HG03064 (cell line): Measurements from ENCODE around the gene ANKRD11.
"Not testable (repeated sequence)": the region's sequence is repeated elsewhere in the genome, so short reads cannot be mapped to it uniquely, and the experiment has no call there.

ENCODE experiments used
- ATAC-seq: cut with Tn5 transposase; IDR thresholded peaks from one replicate; pipeline ENCODE4 v1.9.1; 2021; ENCODE audit warnings: low read depth; ENCODE audit not compliant: unreplicated experiment

The ANKRD11 gene

DNA sequence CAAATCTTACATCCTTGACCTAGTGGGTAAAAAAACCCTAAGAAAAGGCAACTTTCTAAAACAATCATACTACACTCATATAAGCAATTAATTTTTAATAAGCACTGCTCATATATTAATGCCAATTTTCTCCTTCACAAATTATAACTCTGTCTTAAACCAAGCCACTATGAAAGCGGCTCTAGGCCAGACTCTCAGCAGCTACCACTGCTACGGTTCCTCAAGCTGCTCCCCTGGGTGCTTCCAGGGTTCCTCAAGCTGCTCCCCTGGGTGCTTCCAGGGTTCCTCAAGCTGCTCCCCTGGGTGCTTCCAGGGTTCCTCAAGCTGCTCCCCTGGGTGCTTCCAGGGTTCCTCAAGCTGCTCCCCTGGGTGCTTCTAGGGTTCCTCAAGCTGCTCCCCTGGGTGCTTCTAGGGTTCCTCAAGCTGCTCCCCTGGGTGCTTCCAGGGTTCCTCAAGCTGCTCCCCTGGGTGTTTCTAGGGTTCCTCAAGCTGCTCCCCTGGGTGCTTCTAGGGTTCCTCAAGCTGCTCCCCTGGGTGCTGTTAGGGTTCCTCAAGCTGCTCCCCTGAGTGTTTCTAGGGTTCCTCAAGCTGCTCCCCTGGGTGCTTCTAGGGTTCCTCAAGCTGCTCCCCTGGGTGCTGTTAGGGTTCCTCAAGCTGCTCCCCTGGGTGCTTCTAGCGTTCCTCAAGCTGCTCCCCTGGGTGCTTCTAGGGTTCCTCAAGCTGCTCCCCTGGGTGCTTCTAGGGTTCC, 35.8 kb downstream of the ANKRD11 start:
- not testable (repeated sequence) for ATAC-seq

GRCh38 chr16:89453501-89454321, 36.6 kb downstream of the ANKRD11 start:
- ATAC-seq, result no peak

GRCh38 chr16:89452925-89453324, 37.4 kb downstream of the ANKRD11 start:
- no peak for ATAC-seq

DNA sequence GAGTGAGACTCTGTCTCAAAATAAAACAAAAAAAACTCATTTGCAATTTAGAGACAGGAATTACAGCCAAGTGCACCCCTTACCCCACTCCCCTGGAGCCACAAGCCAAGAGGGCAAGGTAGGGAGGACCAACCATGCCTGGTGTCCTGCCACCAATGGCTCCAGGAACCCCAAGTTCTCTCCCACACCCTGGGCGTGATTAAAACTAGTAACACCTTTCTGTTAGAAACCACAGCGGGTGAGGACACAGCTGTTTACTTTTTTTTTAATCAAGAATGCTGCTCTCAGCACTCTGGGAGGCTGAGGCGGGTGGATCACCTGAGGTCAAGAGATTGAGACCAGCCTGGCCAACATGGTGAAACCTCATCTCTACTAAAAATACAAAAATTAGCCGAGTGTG, 38.1 kb downstream of the ANKRD11 start:
- no peak for ATAC-seq

DNA sequence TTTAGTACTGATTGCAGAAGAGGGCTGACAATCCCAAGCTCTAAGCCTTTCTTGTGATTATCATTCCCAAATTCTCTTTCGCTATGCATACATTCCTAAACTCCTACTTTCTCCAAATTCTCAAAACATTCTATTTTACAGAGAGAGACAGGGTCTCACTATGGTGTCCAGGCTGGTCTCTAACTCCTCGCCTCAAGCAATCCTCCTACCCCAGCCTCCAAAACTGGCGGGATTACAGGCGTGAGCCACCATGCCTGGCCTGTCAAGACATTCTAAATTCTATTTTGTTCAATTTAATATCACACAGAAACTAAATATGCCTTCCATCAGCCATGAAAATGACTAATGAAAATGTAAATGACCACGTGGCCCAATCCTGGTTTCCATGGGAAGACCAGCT, 39.8 kb downstream of the ANKRD11 start:
- ATAC-seq, result no peak

DNA sequence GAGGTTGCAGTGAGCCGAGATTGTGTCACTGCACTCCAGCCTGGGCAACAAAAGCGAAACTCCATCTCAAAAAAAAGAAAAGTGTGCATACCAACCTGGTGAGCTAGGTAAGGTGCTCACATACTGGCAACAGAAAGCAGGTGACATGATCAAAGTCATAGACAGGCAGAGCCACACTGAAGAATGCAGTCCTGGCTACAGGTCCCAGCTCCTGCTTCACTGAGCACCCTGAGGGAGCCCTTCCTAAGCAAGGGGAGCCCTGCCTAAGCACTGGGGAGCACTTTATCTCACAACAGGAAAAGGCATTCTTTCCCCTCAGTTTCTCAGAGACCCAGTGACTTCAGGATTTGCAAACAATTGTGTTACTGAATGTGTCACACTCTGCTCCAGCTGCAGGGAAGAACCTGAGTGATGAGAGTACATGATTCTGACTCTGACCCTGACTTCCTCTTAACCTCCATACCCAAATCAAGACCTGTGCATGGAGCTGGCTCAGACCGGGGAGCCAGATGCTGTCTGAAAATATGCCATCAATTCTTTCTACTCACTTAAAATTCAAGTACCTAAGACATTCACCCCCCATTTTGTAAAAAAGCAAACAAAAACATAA, 40.5 kb downstream of the ANKRD11 start:
- ATAC-seq, result no peak

- ATAC-seq, result no peak
Measured at GRCh38 chr16:89448656-89449055, 41.7 kb downstream of the ANKRD11 start.

GRCh38 chr16:89446975-89447293, 43.4 kb downstream of the ANKRD11 start:
- ATAC-seq, result no peak

- no peak for ATAC-seq
Measured at GRCh38 chr16:89446136-89446974, 44.0 kb downstream of the ANKRD11 start.

- ATAC-seq, result no peak
Measured at GRCh38 chr16:89445166-89445565, 45.2 kb downstream of the ANKRD11 start.

DNA sequence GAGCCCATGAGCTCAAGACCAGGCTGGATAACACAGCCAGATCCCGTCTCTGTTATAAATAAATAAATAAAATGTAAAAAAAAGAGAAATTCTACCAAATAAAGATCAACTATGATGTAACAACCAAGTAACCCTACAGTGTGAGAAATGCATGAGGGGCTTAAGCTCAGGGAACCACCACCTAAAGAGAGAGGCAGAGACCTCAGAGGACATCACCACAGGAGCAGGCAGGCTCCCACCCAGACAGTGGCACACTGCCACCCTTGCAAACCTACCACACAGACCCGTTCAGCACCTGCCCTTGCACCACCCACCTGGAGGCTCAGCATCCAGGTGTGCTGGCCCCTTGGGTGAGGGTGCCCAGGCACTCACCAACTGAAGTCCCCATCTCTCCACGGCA, 45.6 kb downstream of the ANKRD11 start:
- no peak for ATAC-seq

DNA sequence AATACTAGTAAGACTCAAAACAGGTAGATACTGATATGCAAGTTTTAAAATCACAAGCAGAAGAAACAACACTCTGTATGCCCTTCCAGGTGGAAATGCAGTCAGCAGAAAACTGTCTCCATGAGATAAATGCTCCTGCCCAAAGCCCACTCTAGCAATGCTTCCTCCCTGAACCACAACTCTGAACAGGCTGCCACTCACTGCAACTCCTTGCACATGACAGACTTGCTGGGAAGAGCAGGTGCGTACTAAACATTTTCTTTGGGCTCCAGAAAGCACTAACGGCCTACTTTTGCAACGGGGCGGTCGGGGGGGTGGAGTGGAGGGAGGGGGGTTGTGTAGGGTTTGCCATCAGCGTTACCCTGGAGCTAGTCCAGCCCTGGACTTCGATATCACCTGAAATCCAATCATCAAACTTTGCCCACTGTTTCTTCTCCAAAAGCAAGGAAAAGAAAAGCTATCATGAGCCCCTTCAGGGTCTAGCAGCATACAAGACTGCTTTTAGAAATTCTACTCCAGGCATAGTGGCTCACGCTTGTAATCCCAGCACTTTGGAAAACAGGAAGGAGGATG, 46.1 kb downstream of the ANKRD11 start:
- no peak for ATAC-seq

DNA sequence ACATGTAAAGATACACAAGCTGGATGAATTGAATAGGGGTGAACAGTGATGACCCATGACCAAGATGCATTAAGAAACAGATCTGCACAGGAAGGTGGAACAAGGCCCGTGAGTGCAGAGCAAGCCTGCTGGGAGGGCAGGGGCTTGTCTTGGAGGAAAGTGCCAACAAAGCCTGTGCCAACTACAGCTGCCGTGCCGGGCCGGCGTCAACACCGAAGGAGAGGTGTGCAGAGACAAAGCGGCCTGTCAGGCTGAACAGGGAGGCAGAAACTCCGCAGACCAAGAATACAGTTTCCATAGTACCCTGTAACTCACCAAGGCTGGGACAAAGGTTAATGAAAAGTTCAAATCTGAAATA, 46.7 kb downstream of the ANKRD11 start:
- no peak for ATAC-seq

- ATAC-seq, result no peak
Measured at GRCh38 chr16:89442990-89443726, 47.2 kb downstream of the ANKRD11 start.

GRCh38 chr16:89442588-89442987, 47.8 kb downstream of the ANKRD11 start:
- ATAC-seq, result no peak

DNA sequence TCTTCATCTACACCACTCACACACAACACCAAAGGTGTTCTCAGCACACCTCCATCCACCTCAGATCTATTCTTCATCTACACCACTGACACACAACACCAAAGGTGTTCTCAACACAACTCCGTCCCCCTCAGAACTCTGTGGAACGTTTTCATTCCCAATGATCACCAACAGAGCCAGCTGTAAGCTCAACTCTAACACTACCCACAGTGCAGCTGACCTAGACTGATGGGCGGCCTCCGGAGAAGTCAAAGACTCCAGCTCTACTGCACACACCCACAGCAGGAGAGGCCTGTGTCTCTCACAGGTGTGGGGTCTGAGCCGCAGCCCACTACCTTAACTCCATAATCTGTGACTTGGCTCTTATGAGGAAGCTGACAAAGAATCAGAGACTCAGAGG, 50.7 kb downstream of the ANKRD11 start:
- no peak for ATAC-seq

DNA sequence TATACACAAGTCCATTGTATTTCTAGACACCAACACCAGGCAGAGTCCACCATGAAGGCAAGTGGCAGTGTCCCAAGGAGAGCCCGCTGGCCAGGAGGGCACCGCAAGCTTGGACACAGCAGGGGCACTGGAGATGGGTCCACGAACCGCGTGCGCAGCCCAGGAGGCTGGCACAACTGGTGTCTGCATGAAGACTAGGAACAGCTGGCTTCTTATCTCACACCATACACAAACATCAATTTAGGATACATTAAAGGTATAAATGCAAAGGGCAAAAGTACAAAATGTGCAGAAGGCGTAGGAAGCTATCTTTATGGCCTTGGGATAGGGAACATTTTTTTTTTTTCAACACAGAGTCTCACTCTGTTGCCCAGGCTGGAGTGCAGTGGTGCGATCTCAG, 52.4 kb downstream of the ANKRD11 start:
- no peak for ATAC-seq

DNA sequence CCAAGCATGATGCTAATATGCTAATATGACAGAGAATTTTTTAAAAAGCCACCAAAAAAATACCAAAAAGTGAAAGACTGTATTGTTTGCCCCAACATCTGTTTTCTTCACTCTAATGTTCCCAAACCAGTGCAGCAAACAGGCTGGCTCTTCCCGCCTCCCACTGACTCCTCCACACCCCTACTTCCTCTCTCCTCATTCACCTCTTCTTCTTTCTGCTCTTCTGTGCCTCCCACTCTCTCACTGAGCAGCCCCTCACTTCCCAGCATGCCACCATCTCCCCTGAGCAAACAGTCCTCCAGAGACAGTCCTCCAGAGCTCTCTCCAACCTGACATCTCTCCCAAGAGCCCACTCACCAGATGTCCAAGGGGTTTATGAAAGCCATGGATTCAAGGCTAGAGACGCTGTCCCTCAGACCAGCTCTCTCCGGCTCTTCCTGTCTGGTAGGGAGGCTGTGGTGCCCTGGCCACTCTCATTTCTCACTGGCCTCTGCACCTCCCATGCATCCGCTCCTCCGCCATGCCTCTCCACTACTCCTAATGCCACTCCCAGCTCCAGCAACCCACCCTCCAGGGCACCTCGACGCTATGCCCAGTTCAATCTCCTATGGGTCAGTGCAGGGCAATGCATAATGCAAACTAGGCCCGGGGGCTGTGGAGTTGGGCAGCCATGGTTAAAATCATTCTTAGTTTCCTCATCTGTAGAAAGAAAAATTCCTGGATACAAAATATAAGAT, 52.9 kb downstream of the ANKRD11 start:
- ATAC-seq, result no peak

DNA sequence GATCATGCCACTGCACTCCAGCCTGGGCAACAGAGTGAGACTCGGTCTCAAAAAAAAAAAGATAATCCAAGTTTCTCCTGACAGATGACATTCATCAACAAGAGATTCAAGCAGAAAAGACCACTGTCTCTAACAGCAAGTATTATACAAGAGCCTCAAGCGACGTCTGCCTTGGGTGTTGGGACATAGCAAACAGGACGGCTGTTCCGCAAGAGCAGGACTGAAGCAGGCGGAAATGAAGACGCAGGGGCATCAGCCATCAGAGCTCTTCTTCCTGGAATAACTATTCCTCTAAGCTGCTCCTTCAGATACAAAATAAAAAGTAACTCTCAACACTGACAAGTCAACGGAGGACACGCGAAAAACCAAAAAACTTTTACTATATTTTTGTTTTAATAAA, 54.0 kb downstream of the ANKRD11 start:
- no peak for ATAC-seq
